A549 (cell line): Measurements from ENCODE around the gene DDI2.

Source experiments
- CHD4 ChIP-seq: fragments of 200-600 bp; sonication (generic); IDR thresholded peaks from 2 replicates; pipeline ENCODE4 v1.6.1; 2016; ENCODE audit warnings: antibody characterized with exemption, mild to moderate bottlenecking, borderline replicate concordance
- EP300 ChIP-seq, 2 experiments: fragments of >200 bp; sonication (Bioruptor Twin); formaldehyde crosslinking; IDR thresholded peaks; 2 replicates in 1 of 2; 3 replicates in 1 of 2; pipeline ENCODE4 v1.6.1; 2016 to 2017
- POLR2A ChIP-seq: IDR thresholded peaks from 2 replicates; pipeline ENCODE4 v1.6.1; 2012; ENCODE audit warnings: mild to moderate bottlenecking, low read length
- SMC3 ChIP-seq: fragments of >200 bp; sonication (Bioruptor Twin); formaldehyde crosslinking; IDR thresholded peaks from 3 replicates; pipeline ENCODE4 v1.6.1; 2018; ENCODE audit warnings: inconsistent platforms
- TP53 ChIP-seq: fragments of 250-450 bp; sonication (Bioruptor Pico); IDR thresholded peaks from 2 replicates; pipeline ENCODE4 v1.5.0; 2021; ENCODE audit warnings: mild to moderate bottlenecking, moderate library complexity
- ZFP36 ChIP-seq: fragments of 450-650 bp; IDR thresholded peaks from 2 replicates; pipeline ENCODE4 v1.6.1; 2014; ENCODE audit warnings: borderline replicate concordance; ENCODE audit not compliant: partially characterized antibody
- TF ChIP-seq, protein P1 (sequence below): fragments of >200 bp; sonication (Bioruptor Twin); formaldehyde crosslinking; IDR thresholded peaks from 3 replicates; pipeline ENCODE4 v1.5.1; 2016
- TF ChIP-seq, protein P2 (sequence below): fragments of 200-600 bp; sonication (generic); IDR thresholded peaks from 2 replicates; pipeline ENCODE4 v1.6.1; 2016; ENCODE audit warnings: antibody characterized with exemption, mild to moderate bottlenecking, moderate library complexity

DNA sequence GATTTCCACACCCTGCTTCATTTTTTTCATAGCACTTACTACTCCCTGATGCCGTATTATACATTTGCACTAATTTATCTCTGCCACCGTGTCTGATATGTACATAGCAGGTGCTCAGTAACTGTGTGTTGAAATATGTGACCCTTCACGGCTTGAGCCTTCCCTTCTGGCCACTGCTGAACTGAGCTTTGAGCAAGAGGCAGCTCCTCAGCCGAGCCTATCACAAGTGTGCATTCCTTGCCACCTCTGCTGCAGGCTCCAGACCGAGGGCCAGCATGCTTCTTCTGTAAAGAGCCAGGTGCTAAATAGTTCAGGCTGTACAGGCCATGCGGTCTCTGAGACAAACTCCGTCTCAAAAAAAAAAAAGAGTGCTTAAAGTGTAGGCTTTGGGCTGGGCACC lies 89.5 kb downstream of the DDI2 start:
- TF ChIP-seq ZFP36: no peak
- no peak for TF ChIP-seq EP300 (IDR thresholded peaks at IDR 0.05)
- TF ChIP-seq, protein P1, sequence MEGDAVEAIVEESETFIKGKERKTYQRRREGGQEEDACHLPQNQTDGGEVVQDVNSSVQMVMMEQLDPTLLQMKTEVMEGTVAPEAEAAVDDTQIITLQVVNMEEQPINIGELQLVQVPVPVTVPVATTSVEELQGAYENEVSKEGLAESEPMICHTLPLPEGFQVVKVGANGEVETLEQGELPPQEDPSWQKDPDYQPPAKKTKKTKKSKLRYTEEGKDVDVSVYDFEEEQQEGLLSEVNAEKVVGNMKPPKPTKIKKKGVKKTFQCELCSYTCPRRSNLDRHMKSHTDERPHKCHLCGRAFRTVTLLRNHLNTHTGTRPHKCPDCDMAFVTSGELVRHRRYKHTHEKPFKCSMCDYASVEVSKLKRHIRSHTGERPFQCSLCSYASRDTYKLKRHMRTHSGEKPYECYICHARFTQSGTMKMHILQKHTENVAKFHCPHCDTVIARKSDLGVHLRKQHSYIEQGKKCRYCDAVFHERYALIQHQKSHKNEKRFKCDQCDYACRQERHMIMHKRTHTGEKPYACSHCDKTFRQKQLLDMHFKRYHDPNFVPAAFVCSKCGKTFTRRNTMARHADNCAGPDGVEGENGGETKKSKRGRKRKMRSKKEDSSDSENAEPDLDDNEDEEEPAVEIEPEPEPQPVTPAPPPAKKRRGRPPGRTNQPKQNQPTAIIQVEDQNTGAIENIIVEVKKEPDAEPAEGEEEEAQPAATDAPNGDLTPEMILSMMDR: no peak
- no peak for TF ChIP-seq CHD4
- no peak for TF ChIP-seq POLR2A
- no peak for TF ChIP-seq SMC3
- TF ChIP-seq, protein P2, sequence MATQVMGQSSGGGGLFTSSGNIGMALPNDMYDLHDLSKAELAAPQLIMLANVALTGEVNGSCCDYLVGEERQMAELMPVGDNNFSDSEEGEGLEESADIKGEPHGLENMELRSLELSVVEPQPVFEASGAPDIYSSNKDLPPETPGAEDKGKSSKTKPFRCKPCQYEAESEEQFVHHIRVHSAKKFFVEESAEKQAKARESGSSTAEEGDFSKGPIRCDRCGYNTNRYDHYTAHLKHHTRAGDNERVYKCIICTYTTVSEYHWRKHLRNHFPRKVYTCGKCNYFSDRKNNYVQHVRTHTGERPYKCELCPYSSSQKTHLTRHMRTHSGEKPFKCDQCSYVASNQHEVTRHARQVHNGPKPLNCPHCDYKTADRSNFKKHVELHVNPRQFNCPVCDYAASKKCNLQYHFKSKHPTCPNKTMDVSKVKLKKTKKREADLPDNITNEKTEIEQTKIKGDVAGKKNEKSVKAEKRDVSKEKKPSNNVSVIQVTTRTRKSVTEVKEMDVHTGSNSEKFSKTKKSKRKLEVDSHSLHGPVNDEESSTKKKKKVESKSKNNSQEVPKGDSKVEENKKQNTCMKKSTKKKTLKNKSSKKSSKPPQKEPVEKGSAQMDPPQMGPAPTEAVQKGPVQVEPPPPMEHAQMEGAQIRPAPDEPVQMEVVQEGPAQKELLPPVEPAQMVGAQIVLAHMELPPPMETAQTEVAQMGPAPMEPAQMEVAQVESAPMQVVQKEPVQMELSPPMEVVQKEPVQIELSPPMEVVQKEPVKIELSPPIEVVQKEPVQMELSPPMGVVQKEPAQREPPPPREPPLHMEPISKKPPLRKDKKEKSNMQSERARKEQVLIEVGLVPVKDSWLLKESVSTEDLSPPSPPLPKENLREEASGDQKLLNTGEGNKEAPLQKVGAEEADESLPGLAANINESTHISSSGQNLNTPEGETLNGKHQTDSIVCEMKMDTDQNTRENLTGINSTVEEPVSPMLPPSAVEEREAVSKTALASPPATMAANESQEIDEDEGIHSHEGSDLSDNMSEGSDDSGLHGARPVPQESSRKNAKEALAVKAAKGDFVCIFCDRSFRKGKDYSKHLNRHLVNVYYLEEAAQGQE: no peak
- TF ChIP-seq TP53: no peak
